B cell (primary cell): Measurements from ENCODE around the gene HS6ST2. TPM values are rescaled to one million over a fixed set of nuclear protein-coding genes. Genes with fewer than 3 reads are reported as not detected.

Experiments used
- ATAC-seq: fragments of 200-7000 bp; cut with Tn5 transposase; one replicate; pipeline ENCODE4 v1.10.0; 2021; ENCODE audit warnings: low read depth, mild to moderate bottlenecking, moderate number of reproducible peaks, moderate library complexity
- CTCF ChIA-PET: fragments of 350-600 bp; sonication (Branson Sonifier 250); formaldehyde crosslinking; loops from one replicate; lab custom pipeline; 2021; ENCODE audit warnings: antibody characterized with exemption, inconsistent platforms; lab: Charles Lee
- POLR2A ChIA-PET: fragments of 350-600 bp; sonication (Branson Sonifier 250); formaldehyde crosslinking; loops from one replicate; lab custom pipeline; 2021; ENCODE audit warnings: antibody characterized with exemption; lab: Charles Lee
- DNase-seq: peaks from one replicate; pipeline ENCODE4 v3.0.0; 2013
- H2AFZ ChIP-seq: 2 replicates; pipeline ENCODE4 v1.6.1; 2012; ENCODE audit warnings: mild to moderate bottlenecking, low read depth, low read length; ENCODE audit not compliant: insufficient read depth, poor library complexity, severe bottlenecking
- H3K27ac ChIP-seq, 2 donors: 1 replicate in 1 of 2; 2 replicates in 1 of 2; pipeline ENCODE4 v1.5.1; 2012 to 2013; ENCODE audit warnings: low read length in 2 of 2, mild to moderate bottlenecking in 2 of 2, moderate library complexity in 1 of 2
- H3K27me3 ChIP-seq, 4 experiments: fragments of 200-600 bp in 1 of 4; sonication (generic) in 1 of 4; replicated peaks in 1 of 4; 1 replicate in 2 of 4; 2 replicates in 2 of 4; pipeline versions ENCODE4 v1.6.1 to v1.7.0; 2013 to 2016; ENCODE audit warnings: low read length in 3 of 4, mild to moderate bottlenecking in 2 of 4, mixed read lengths in 1 of 4, moderate library complexity in 1 of 4; ENCODE audit not compliant: insufficient read depth in 4 of 4, control insufficient read depth in 3 of 4; ENCODE audit errors: control extremely low read depth in 1 of 4
- H3K36me3 ChIP-seq, 2 experiments: replicated peaks in 1 of 2; 1 replicate in 1 of 2; 2 replicates in 1 of 2; pipeline versions ENCODE4 v1.6.1 to v1.7.1; 2013; ENCODE audit warnings: low read length in 1 of 2; ENCODE audit not compliant: insufficient read depth in 2 of 2, control insufficient read depth in 1 of 2; ENCODE audit errors: control extremely low read depth in 1 of 2, extremely low read depth in 1 of 2
- H3K4me1 ChIP-seq, 2 donors: fragments of 200-600 bp in 1 of 2; sonication (generic) in 1 of 2; 1 replicate in 1 of 2; 2 replicates in 1 of 2; pipeline versions ENCODE4 v1.5.1 to v1.6.1; 2013 to 2017; ENCODE audit warnings: low read length in 2 of 2; ENCODE audit not compliant: control insufficient read depth in 2 of 2, insufficient read depth in 2 of 2
- H3K4me2 ChIP-seq: replicated peaks from 2 replicates; pipeline ENCODE3; 2012; ENCODE audit warnings: mild to moderate bottlenecking, low read depth, low read length; ENCODE audit not compliant: poor library complexity, severe bottlenecking
- H3K4me3 ChIP-seq, 5 experiments: fragments of 200-600 bp in 1 of 5; sonication (generic) in 1 of 5; 1 replicate in 3 of 5; 2 replicates in 2 of 5; pipeline versions ENCODE4 v1.5.1 to v1.7.0; 2011 to 2016; ENCODE audit warnings: low read length in 4 of 5, mild to moderate bottlenecking in 4 of 5, low read depth in 2 of 5, control low read depth in 1 of 5, moderate library complexity in 1 of 5; ENCODE audit not compliant: insufficient read depth in 1 of 5; ENCODE audit errors: control extremely low read depth in 1 of 5, extremely low read depth in 1 of 5
- H3K79me2 ChIP-seq: fragments of 200-600 bp; sonication (generic); one replicate; pipeline ENCODE4 v1.6.0; 2016; ENCODE audit warnings: low read length; ENCODE audit not compliant: control insufficient read depth, insufficient read depth
- H3K9ac ChIP-seq: fragments of 200-600 bp; sonication (generic); 2 replicates; pipeline ENCODE4 v1.6.1; 2017; ENCODE audit warnings: mild to moderate bottlenecking, low read length, moderate library complexity
- H3K9me3 ChIP-seq, 3 donors: one replicate each; pipeline versions ENCODE4 v1.6.1 to v1.7.1; 2013; ENCODE audit warnings: low read length in 2 of 3; ENCODE audit not compliant: control insufficient read depth in 2 of 3, insufficient read depth in 1 of 3; ENCODE audit errors: control extremely low read depth in 1 of 3
- H4K20me1 ChIP-seq: 2 replicates; pipeline ENCODE4 v1.6.0; 2012; ENCODE audit warnings: mild to moderate bottlenecking, low read length; ENCODE audit not compliant: insufficient read depth, control insufficient read depth, poor library complexity, severe bottlenecking
- H3K27ac Mint-ChIP-seq: one replicate; pipeline ENCODE4 v1.8.0; 2021; ENCODE audit warnings: mixed read lengths
- H3K27me3 Mint-ChIP-seq: one replicate; pipeline ENCODE4 v1.8.0; 2021; ENCODE audit warnings: mixed read lengths
- H3K4me1 Mint-ChIP-seq: one replicate; pipeline ENCODE4 v1.8.0; 2021; ENCODE audit warnings: mixed read lengths
- H3K4me3 Mint-ChIP-seq: one replicate; pipeline ENCODE4 v1.8.0; 2021; ENCODE audit warnings: mixed read lengths
- H3K9me3 Mint-ChIP-seq: one replicate; pipeline ENCODE4 v1.8.0; 2022; ENCODE audit warnings: mixed read lengths; ENCODE audit not compliant: insufficient read depth
- EZH2 ChIP-seq: IDR thresholded peaks from 2 replicates; pipeline ENCODE4 v1.6.1; 2012; ENCODE audit warnings: borderline replicate concordance, low read depth, mild to moderate bottlenecking, moderate library complexity, low read length; ENCODE audit not compliant: insufficient read depth, poor library complexity, severe bottlenecking
- WGBS: methylation state at CpG from one replicate; pipeline ENCODE4 v1.1.5; 2013; ENCODE audit warnings: missing lambda C conversion rate; ENCODE audit not compliant: insufficient coverage; 5-methylcytosine and 5-hydroxymethylcytosine counted together
- intact Hi-C: fragments of 100-400 bp; cut with micrococcal nuclease; formaldehyde crosslinking; loops from one replicate; pipeline ENCODE4 v1.10.0; 2022
- polyA plus RNA-seq: library from polyadenylated mRNA; depleted of rRNA; stranded (reverse); fragments of >200 nt; gene quantifications from 2 replicates; pipeline ENCODE4 v1.2.3, GENCODE V29; 2012
- total RNA-seq, 2 donors: library from RNA; stranded (reverse); fragments of 120-200 nt in 1 of 2; gene quantifications; 1 replicate in 1 of 2; 2 replicates in 1 of 2; pipeline versions ENCODE4 v1.2.3 to v1.2.4, GENCODE V29; 2013 to 2022
- TF ChIP-seq, protein P1 (sequence below): fragments of 200-600 bp; IDR thresholded peaks from one replicate; pipeline ENCODE4 v1.8.0; 2022; ENCODE audit warnings: antibody characterized with exemption, mild to moderate bottlenecking

HS6ST2 gene
- total and polyA plus RNA-seq, 2 donors (not counting 1 experiment from before 2014, with no cell fraction given), result not detected

- Histone ChIP-seq H3K27ac (no peak overlapping the region), H3K4me1 (no peaks in the 10 kb centered on the region), H3K9me3 (no peaks in the 10 kb centered on the region), H3K79me2 (no peaks in the 10 kb centered on the region), H2AFZ (no peak overlapping the region), H3K9ac (no peak overlapping the region), H3K27me3 (no peaks in the 10 kb centered on the region), H4K20me1 (no peaks in the 10 kb centered on the region), H3K4me3 (no peak overlapping the region), H3K36me3 (no peaks in the 10 kb centered on the region), H3K4me2 (no peak overlapping the region)
- ChIA-PET POLR2A (no interaction called here), CTCF (no interaction called here)
- H3K4me3 Mint-ChIP-seq, result no peak overlapping the region
- H3K9me3 Mint-ChIP-seq, result no peaks in the 10 kb centered on the region
- DNase-seq (no peak), ATAC-seq (no peak)
- intact Hi-C loops, result no loop called here
- 90% methylated on average over 3 of the region's 5 CpGs for WGBS
- no peak overlapping the region for H3K27ac Mint-ChIP-seq
- H3K4me1 Mint-ChIP-seq, result no peaks in the 10 kb centered on the region
- TF ChIP-seq, protein P1, sequence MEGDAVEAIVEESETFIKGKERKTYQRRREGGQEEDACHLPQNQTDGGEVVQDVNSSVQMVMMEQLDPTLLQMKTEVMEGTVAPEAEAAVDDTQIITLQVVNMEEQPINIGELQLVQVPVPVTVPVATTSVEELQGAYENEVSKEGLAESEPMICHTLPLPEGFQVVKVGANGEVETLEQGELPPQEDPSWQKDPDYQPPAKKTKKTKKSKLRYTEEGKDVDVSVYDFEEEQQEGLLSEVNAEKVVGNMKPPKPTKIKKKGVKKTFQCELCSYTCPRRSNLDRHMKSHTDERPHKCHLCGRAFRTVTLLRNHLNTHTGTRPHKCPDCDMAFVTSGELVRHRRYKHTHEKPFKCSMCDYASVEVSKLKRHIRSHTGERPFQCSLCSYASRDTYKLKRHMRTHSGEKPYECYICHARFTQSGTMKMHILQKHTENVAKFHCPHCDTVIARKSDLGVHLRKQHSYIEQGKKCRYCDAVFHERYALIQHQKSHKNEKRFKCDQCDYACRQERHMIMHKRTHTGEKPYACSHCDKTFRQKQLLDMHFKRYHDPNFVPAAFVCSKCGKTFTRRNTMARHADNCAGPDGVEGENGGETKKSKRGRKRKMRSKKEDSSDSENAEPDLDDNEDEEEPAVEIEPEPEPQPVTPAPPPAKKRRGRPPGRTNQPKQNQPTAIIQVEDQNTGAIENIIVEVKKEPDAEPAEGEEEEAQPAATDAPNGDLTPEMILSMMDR, result no peak
- no peak for TF ChIP-seq EZH2
- H3K27me3 Mint-ChIP-seq, result no peaks in the 10 kb centered on the region
Observed at GRCh38 chrX:132834109-132834508, 124.3 kb downstream of the HS6ST2 start.

DNA sequence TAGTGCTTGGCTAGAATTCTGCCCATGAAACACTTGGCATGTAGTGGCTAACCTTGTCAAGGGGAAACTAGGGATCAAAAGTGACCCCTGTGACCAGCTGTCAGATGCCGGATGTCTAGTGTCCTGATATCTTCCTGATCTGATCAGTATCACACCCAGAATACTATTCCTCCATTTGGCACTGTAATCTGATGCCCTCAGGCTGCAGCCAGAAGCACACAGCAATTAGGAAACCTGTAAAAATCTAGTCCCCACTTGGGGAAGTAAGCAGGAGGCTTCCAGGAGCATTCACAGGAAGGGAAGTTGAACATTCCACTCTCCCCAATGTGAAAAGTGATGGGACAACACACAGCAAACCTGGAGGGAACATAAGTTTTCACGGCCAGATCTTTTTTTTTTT, 125.1 kb downstream of the HS6ST2 start:
- Mint-ChIP-seq H3K27ac (no peak overlapping the region), H3K27me3 (no peaks in the 10 kb centered on the region), H3K4me3 (no peak overlapping the region), H3K4me1 (no peaks in the 10 kb centered on the region), H3K9me3 (no peaks in the 10 kb centered on the region)
- intact Hi-C loops, result no loop called here
- no peaks in the 10 kb centered on the region for H3K9me3 ChIP-seq
- H3K36me3 ChIP-seq, result no peaks in the 10 kb centered on the region
- H3K4me3 ChIP-seq, result no peak overlapping the region
- H3K4me2 ChIP-seq, result no peak overlapping the region
- no peaks in the 10 kb centered on the region for H3K27me3 ChIP-seq
- H4K20me1 ChIP-seq, result no peaks in the 10 kb centered on the region
- H3K9ac ChIP-seq, result no peak overlapping the region
- POLR2A ChIA-PET, result no interaction called here
- TF ChIP-seq, protein P1, result no peak
- no peak for TF ChIP-seq EZH2
- CTCF ChIA-PET, result no interaction called here
- no peak overlapping the region for H2AFZ ChIP-seq
- H3K4me1 ChIP-seq, result no peaks in the 10 kb centered on the region
- no peak for DNase-seq
- no CpG with 5 or more reads among the region's 2 CpGs for WGBS
- no peak for ATAC-seq
- H3K27ac ChIP-seq, result no peak overlapping the region
- H3K79me2 ChIP-seq, result no peaks in the 10 kb centered on the region
